Activated naive CD4-positive, alpha-beta T cell treated with anti-CD3 and anti-CD28 coated beads, Interleukin-2, amount 10 ng/mL, durations not matched to agents 7 days and 5 days (primary cell): ENCODE results near the gene HSPD1.

Experiments
- CTCF ChIA-PET: fragments of 350-600 bp; sonication (Branson Sonifier 250); formaldehyde crosslinking; loops from one replicate; lab custom pipeline; 2021; ENCODE audit warnings: antibody characterized with exemption; lab: Charles Lee
- DNase-seq: peaks from one replicate; pipeline ENCODE4 v3.0.0-alpha.2; 2020
- H3K27ac Mint-ChIP-seq: one replicate; pipeline ENCODE4 v1.8.0; 2021; ENCODE audit warnings: mild to moderate bottlenecking, moderate library complexity, mixed read lengths
- H3K27me3 Mint-ChIP-seq: one replicate; pipeline ENCODE4 v1.8.0; 2021; ENCODE audit warnings: mild to moderate bottlenecking, mixed read lengths
- H3K36me3 Mint-ChIP-seq: one replicate; pipeline ENCODE4 v1.8.0; 2021; ENCODE audit warnings: mixed read lengths
- H3K4me1 Mint-ChIP-seq: one replicate; pipeline ENCODE4 v1.8.0; 2021; ENCODE audit warnings: mixed read lengths
- H3K4me3 Mint-ChIP-seq: one replicate; pipeline ENCODE4 v1.8.0; 2021; ENCODE audit warnings: mild to moderate bottlenecking, moderate library complexity, mixed read lengths
- H3K9me3 Mint-ChIP-seq: one replicate; pipeline ENCODE4 v1.8.0; 2021; ENCODE audit warnings: mixed read lengths

The HSPD1 gene

GRCh38 chr2:197499594-197500502, at the start of gene HSPD1, which contains the start of gene HSPE1:
Gene HSPD1 (minus strand): TSS chr2:197499840. CDS start chr2:197498848, 992 bp downstream.
Gene HSPE1 (plus strand): TSS chr2:197500379. CDS start chr2:197500437, 58 bp downstream.
- peak within 1 kb of the TSS; percentile 94 for H3K27ac Mint-ChIP-seq
- no peaks in the 10 kb centered on the region for H3K27me3 Mint-ChIP-seq
- H3K4me1 Mint-ChIP-seq, result peaks cover 57% of the 10 kb centered on the region
- H3K9me3 Mint-ChIP-seq, result no peaks in the 10 kb centered on the region
- peaks cover 65% of the 10 kb centered on the region for H3K36me3 Mint-ChIP-seq
- H3K4me3 Mint-ChIP-seq, result peak within 1 kb of the TSS; percentile 94
- CTCF ChIA-PET, result interaction anchor here (0.5 to 1.7 kb wide), 5 partner anchors 9 to 283 kb away, joined by 3 to 4 read pairs (median 3); no protein-coding TSS in a partner anchor
- peak; percentile 98 for DNase-seq

GRCh38 chr2:197548582-197548981, 48.9 kb upstream of the HSPD1 start:
- Mint-ChIP-seq H3K36me3 (peaks cover 44% of the 10 kb centered on the region), H3K27me3 (no peaks in the 10 kb centered on the region), H3K4me1 (no peaks in the 10 kb centered on the region), H3K27ac (no peak overlapping the region), H3K4me3 (no peak overlapping the region), H3K9me3 (no peaks in the 10 kb centered on the region)
- CTCF ChIA-PET, result no interaction called here
- no peak for DNase-seq

- H3K36me3 Mint-ChIP-seq, result peaks cover 41% of the 10 kb centered on the region
- H3K4me1 Mint-ChIP-seq, result no peaks in the 10 kb centered on the region
- no peaks in the 10 kb centered on the region for H3K27me3 Mint-ChIP-seq
- CTCF ChIA-PET, result no interaction called here
- DNase-seq, result no peak
- no peaks in the 10 kb centered on the region for H3K9me3 Mint-ChIP-seq
- no peak overlapping the region for H3K27ac Mint-ChIP-seq
- no peak overlapping the region for H3K4me3 Mint-ChIP-seq
These were observed 47.7 kb upstream of the HSPD1 start for GRCh38 chr2:197547163-197547900.

GRCh38 chr2:197543206-197543605, 43.6 kb upstream of the HSPD1 start:
- peaks cover 8% of the 10 kb centered on the region for H3K4me1 Mint-ChIP-seq
- no peaks in the 10 kb centered on the region for H3K27me3 Mint-ChIP-seq
- H3K36me3 Mint-ChIP-seq, result peaks cover 50% of the 10 kb centered on the region
- DNase-seq, result no peak
- H3K27ac Mint-ChIP-seq, result no peak overlapping the region
- CTCF ChIA-PET, result no interaction called here
- H3K9me3 Mint-ChIP-seq, result no peaks in the 10 kb centered on the region
- no peak overlapping the region for H3K4me3 Mint-ChIP-seq

- no peak overlapping the region for H3K27ac Mint-ChIP-seq
- H3K4me1 Mint-ChIP-seq, result peaks cover 13% of the 10 kb centered on the region
- peaks cover 56% of the 10 kb centered on the region for H3K36me3 Mint-ChIP-seq
- DNase-seq, result no peak
- H3K9me3 Mint-ChIP-seq, result no peaks in the 10 kb centered on the region
- CTCF ChIA-PET, result no interaction called here
- no peak overlapping the region for H3K4me3 Mint-ChIP-seq
- H3K27me3 Mint-ChIP-seq, result no peaks in the 10 kb centered on the region
These were observed 40.1 kb upstream of the HSPD1 start for GRCh38 chr2:197539734-197540133.

- H3K36me3 Mint-ChIP-seq, result peaks cover 61% of the 10 kb centered on the region
- no peaks in the 10 kb centered on the region for H3K27me3 Mint-ChIP-seq
- no peaks in the 10 kb centered on the region for H3K9me3 Mint-ChIP-seq
- no peak overlapping the region for H3K4me3 Mint-ChIP-seq
- H3K4me1 Mint-ChIP-seq, result peaks cover 23% of the 10 kb centered on the region
- CTCF ChIA-PET, result no interaction called here
- H3K27ac Mint-ChIP-seq, result no peak overlapping the region
- DNase-seq, result no peak
These were observed 38.8 kb upstream of the HSPD1 start for GRCh38 chr2:197538412-197538811.

- H3K4me3 Mint-ChIP-seq, result peak overlapping the region; percentile 98
- no peak for DNase-seq
- H3K27ac Mint-ChIP-seq, result peak overlapping the region; percentile 96
- H3K9me3 Mint-ChIP-seq, result peaks cover 6% of the 10 kb centered on the region
- H3K27me3 Mint-ChIP-seq, result no peaks in the 10 kb centered on the region
- peaks cover 43% of the 10 kb centered on the region for H3K4me1 Mint-ChIP-seq
- H3K36me3 Mint-ChIP-seq, result peaks cover 25% of the 10 kb centered on the region
- CTCF ChIA-PET, result interaction anchor here (1.8 kb wide), 1 partner anchor 189 kb away, joined by 4 read pairs; no protein-coding TSS in a partner anchor
These were observed 17.5 kb upstream of the HSPD1 start for GRCh38 chr2:197517150-197517549.

GRCh38 chr2:197516393-197516761, 16.7 kb upstream of the HSPD1 start:
- no peaks in the 10 kb centered on the region for H3K27me3 Mint-ChIP-seq
- DNase-seq, result no peak

GRCh38 chr2:197515739-197516392, 16.2 kb upstream of the HSPD1 start, which contains the start of gene MOB4:
Gene MOB4 (plus strand): TSS chr2:197516066. CDS start chr2:197516087, 21 bp downstream.
- Mint-ChIP-seq H3K4me1 (peaks cover 42% of the 10 kb centered on the region), H3K36me3 (peaks cover 18% of the 10 kb centered on the region), H3K27ac (peak within 1 kb of the TSS; percentile 96), H3K27me3 (no peaks in the 10 kb centered on the region), H3K4me3 (peak within 1 kb of the TSS; percentile 98), H3K9me3 (peaks cover 2% of the 10 kb centered on the region)
- CTCF ChIA-PET, result interaction anchor here (0.7 to 1.8 kb wide), 3 partner anchors 10 to 297 kb away, joined by 3 to 4 read pairs (median 3); no protein-coding TSS in a partner anchor
- peak; percentile 95 for DNase-seq

More at GRCh38 chr2:197516393-197516761, 16.7 kb upstream of the HSPD1 start:
- H3K9me3 Mint-ChIP-seq, result peaks cover 6% of the 10 kb centered on the region
- H3K4me1 Mint-ChIP-seq, result peaks cover 42% of the 10 kb centered on the region
- peak overlapping the region; percentile 96 for H3K27ac Mint-ChIP-seq
- peaks cover 21% of the 10 kb centered on the region for H3K36me3 Mint-ChIP-seq
- H3K4me3 Mint-ChIP-seq, result peak overlapping the region; percentile 98
- CTCF ChIA-PET, result interaction anchor here (0.7 to 1.8 kb wide), 3 partner anchors 11 to 297 kb away, joined by 3 to 4 read pairs (median 3); no protein-coding TSS in a partner anchor

- no peak for DNase-seq
- Mint-ChIP-seq H3K27ac (peak overlapping the region; percentile 96), H3K4me3 (peak overlapping the region; percentile 98), H3K27me3 (no peaks in the 10 kb centered on the region), H3K9me3 (no peaks in the 10 kb centered on the region), H3K36me3 (peaks cover 15% of the 10 kb centered on the region), H3K4me1 (peaks cover 40% of the 10 kb centered on the region)
- CTCF ChIA-PET, result interaction anchor here (0.6 kb wide), 1 partner anchor 9 kb away, joined by 3 read pairs; no protein-coding TSS in a partner anchor
These were observed 15.7 kb upstream of the HSPD1 start for GRCh38 chr2:197515315-197515738.

GRCh38 chr2:197514754-197515153, 15.1 kb upstream of the HSPD1 start:
- Mint-ChIP-seq H3K9me3 (no peaks in the 10 kb centered on the region), H3K27ac (peak overlapping the region; percentile 96), H3K27me3 (no peaks in the 10 kb centered on the region), H3K4me1 (peaks cover 37% of the 10 kb centered on the region), H3K4me3 (peak overlapping the region; percentile 98), H3K36me3 (peaks cover 13% of the 10 kb centered on the region)
- CTCF ChIA-PET, result interaction anchor here (0.5 to 0.6 kb wide), 2 partner anchors 8 to 10 kb away, joined by 3 to 4 read pairs; no protein-coding TSS in a partner anchor
- DNase-seq, result no peak

- H3K9me3 Mint-ChIP-seq, result no peaks in the 10 kb centered on the region
- CTCF ChIA-PET, result interaction anchor here (1.2 kb wide), 2 partner anchors 12 to 13 kb away, joined by 3 to 4 read pairs; no protein-coding TSS in a partner anchor
- H3K27me3 Mint-ChIP-seq, result no peaks in the 10 kb centered on the region
- H3K4me1 Mint-ChIP-seq, result peaks cover 30% of the 10 kb centered on the region
- H3K4me3 Mint-ChIP-seq, result no peak overlapping the region
- no peak for DNase-seq
- H3K36me3 Mint-ChIP-seq, result peaks cover 8% of the 10 kb centered on the region
- peak overlapping the region; percentile 24 for H3K27ac Mint-ChIP-seq
These were observed 14.3 kb upstream of the HSPD1 start for GRCh38 chr2:197513915-197514314.

- no peaks in the 10 kb centered on the region for H3K9me3 Mint-ChIP-seq
- DNase-seq, result no peak
- no peak overlapping the region for H3K27ac Mint-ChIP-seq
- no peak overlapping the region for H3K4me3 Mint-ChIP-seq
- CTCF ChIA-PET, result interaction anchor here (1.2 kb wide), 1 partner anchor 8 kb away, joined by 3 read pairs; no protein-coding TSS in a partner anchor
- peaks cover 36% of the 10 kb centered on the region for H3K36me3 Mint-ChIP-seq
- peaks cover 14% of the 10 kb centered on the region for H3K4me1 Mint-ChIP-seq
- H3K27me3 Mint-ChIP-seq, result no peaks in the 10 kb centered on the region
These were observed 7.0 kb upstream of the HSPD1 start for GRCh38 chr2:197506658-197507057.
